Heart left ventricle (tissue), 13 donors: ENCODE measurements around the gene HHATL.

Experiments used
- CTCF ChIP-seq, 12 donors: fragments of 200-600 bp; sonication (generic) in 4 of 12; IDR thresholded peaks; one replicate each; pipeline versions ENCODE4 v1.5.0 to v1.8.0; 2018 to 2022; ENCODE audit warnings: antibody characterized with exemption in 12 of 12, mild to moderate bottlenecking in 5 of 12
- POLR2A ChIP-seq, 2 donors: fragments of 450-650 bp; IDR thresholded peaks; one replicate each; pipeline ENCODE4 v1.6.1; 2017; ENCODE audit warnings: antibody characterized with exemption in 2 of 2, mild to moderate bottlenecking in 2 of 2, moderate library complexity in 2 of 2
- donor health status: ischemic (EF 13 %, LVEDD 7.1; RV severe dilation, severe dysfunction).
- donor health status: DM: no; HTN: yes; CAD: no.
- donor health status: DM: no; HTN: no; CAD: no.
- donor health status: ischemic (EF 25% LVEDD 6.9; RV normal size, moderate dysfunction).
- donor health status: ischemic (EF 25% LVEDD 5.7; RV mildly dilated, moderate dysfunction).
- donor health status: ischemic (EF 35%, LVEDD 5.7; RV mildly dilated, moderate dysfunction).
- donor health status: nonischemic (EF 11% LVEDD 7.7; RV severe dilation, severe dysfunction).
- donor health status: DM: yes; HTN: yes; CAD: no.
- donor health status: PGD.
- donor health status: ischemic (EF 29% LVEDD 5.4; RV normal size, mild dysfunction).
- donor health status: nonischemic (EF 23%, LVEDD 6.1; RV moderate dilation, normal function).

GRCh38 chr3:42688016-42688415 lies 14.6 kb downstream of the HHATL start:
- TF ChIP-seq CTCF (IDR thresholded peaks at IDR 0.05): no peak
- TF ChIP-seq POLR2A (IDR thresholded peaks at IDR 0.05): no peak
